ENCODE data around the gene DNAAF2.

- TF ChIP-seq CTCF (IDR thresholded peaks at IDR 0.05) (no peak), POLR2A (IDR thresholded peaks at IDR 0.05) (no peak)
Observed at GRCh38 chr14:49614196-49614595, 20.8 kb downstream of the DNAAF2 start.
